Activated CD8-positive, alpha-beta memory T cell treated with anti-CD3 and anti-CD28 coated beads for 36 hours (primary cell): Measurements from ENCODE around the gene ABLIM2. TPM values are rescaled to one million over a fixed set of nuclear protein-coding genes. Genes with fewer than 3 reads are reported as not detected.

Experiments used
- CTCF ChIA-PET: fragments of 350-600 bp; sonication (Branson Sonifier 250); formaldehyde crosslinking; loops from one replicate; lab custom pipeline; 2021; ENCODE audit warnings: antibody characterized with exemption; lab: Charles Lee
- POLR2A ChIA-PET: fragments of 350-600 bp; sonication (Branson Sonifier 250); formaldehyde crosslinking; loops from one replicate; lab custom pipeline; 2021; ENCODE audit warnings: antibody characterized with exemption; lab: Charles Lee
- total RNA-seq, 2 experiments: library from RNA; stranded (reverse); gene quantifications; one replicate each; pipeline ENCODE4 v1.2.3, GENCODE V29; 2021

ABLIM2 gene
- total RNA-seq, 2 experiments from 2014 or later, result 0.32 to 0.63 TPM

DNA sequence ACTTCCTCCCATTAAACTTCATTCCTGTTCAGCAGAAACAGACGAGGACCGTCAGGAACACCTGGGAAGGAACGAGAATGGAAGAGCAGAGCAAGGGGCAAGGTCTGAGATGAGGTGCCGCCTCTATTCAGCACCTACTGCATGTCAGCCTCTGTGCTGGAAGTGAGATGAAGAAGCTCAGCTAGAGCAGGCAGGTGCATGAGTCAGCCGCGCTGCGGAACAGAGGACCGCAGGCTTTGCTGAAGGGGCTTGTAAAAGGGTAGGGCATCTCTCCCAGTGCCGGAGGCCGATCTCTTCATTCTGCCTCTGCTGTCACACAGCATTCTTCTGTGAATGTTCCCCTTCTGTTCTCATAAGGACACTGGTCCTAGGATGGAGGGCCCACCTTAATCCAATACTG lies 6.1 kb upstream of the ABLIM2 start:
- POLR2A ChIA-PET, result no interaction called here

DNA sequence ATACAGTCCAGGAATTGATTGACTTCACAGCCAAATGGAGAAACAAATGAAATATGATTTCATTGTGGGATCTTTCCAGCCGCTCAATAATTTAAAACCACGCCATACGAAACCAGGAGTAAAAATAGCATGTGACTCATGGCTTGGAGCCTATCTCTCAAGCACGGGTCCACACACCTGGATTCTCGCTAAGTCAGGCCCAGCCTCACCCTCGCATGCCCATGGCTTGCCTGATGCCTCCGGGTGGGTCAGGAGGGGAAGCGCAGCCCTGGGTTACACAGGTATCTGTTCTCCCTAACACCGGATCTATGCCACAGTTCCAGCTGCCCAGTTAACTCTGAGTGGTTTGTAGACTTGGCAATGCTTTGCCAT lies 5.6 kb upstream of the ABLIM2 start:
- POLR2A ChIA-PET, result no interaction called here

More for the DNA sequence above, 6.1 kb upstream of the ABLIM2 start:
- CTCF ChIA-PET, result no interaction called here

GRCh38 chr4:8163436-8164193 lies 5.0 kb upstream of the ABLIM2 start:
- ChIA-PET POLR2A (no interaction called here), CTCF (no interaction called here)

More for the DNA sequence above, 5.6 kb upstream of the ABLIM2 start:
- CTCF ChIA-PET, result no interaction called here

DNA sequence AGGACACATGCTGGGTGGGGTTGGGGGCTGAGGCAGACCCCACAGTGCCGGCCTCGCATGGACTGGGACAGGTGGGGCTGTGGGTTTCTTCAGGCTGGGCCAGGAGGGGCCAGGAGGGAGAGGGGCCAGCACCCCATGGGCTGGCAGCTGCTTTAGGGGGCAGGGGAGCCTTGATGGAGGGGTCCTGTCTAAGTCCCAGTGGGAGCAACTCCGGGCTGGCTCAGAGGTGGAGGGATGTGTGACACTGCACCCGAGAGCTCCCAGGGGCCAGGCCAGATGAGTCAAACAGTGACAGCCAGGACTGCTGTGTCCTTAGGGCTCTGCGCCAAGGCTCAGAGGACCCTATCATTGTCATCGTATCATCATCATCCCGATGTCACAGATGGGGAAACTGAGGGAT lies 4.4 kb upstream of the ABLIM2 start:
- POLR2A ChIA-PET, result interaction anchor here (0.7 kb wide), 1 partner anchor 15 kb away, joined by 7 read pairs; no protein-coding TSS in a partner anchor

GRCh38 chr4:8162625-8163024 lies 4.0 kb upstream of the ABLIM2 start:
- ChIA-PET POLR2A (interaction anchor here (0.7 kb wide), 1 partner anchor 15 kb away, joined by 7 read pairs; no protein-coding TSS in a partner anchor), CTCF (no interaction called here)

More for the DNA sequence above, 4.4 kb upstream of the ABLIM2 start:
- CTCF ChIA-PET, result no interaction called here

DNA sequence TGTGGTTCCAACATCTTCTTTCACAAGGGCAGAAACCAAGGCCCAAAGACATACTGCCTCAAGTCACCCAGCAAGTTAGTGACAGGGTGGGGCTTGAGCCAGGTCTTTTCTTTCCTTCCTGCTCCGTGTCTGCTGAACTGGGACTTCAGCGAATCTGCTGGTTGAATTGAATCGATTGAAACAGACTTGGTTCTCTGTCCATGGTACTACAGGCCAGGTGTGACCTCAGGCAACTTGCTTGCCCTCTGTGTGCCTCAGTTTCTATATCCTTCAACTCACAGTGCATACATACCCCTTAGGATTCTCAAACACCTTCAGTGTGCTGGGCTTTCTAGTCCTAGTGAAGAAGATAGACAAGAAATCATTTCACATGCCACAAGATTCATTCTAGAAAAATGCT lies 2.0 kb upstream of the ABLIM2 start:
- ChIA-PET CTCF (no interaction called here), POLR2A (no interaction called here)

DNA sequence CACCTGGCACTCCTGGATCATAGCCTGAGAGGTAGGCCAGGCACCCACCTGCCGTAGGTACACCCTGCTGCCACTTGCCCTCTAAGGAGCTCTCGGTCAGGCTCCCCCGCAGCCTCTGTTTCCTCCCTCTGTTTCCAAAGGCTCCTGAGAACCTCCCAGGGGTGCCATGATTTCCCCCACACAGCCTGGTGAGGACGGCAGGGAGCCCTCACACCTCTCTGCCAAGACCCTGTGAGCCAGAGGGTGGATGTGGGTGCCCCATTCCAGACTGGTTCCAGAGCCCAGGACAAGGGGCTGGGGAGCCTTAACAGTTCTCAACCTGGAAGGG lies 1.6 kb upstream of the ABLIM2 start:
- ChIA-PET CTCF (interaction anchor here (1.2 kb wide), 1 partner anchor 8 kb away, joined by 4 read pairs; no protein-coding TSS in a partner anchor), POLR2A (no interaction called here)

GRCh38 chr4:8159537-8160232 lies 1.1 kb upstream of the ABLIM2 start:
- POLR2A ChIA-PET, result interaction anchor here (0.6 to 1.6 kb wide), 2 partner anchors 40 to 270 kb away, joined by 3 to 4 read pairs; partner anchors contain the start of gene SH3TC1
- CTCF ChIA-PET, result interaction anchor here (1.2 kb wide), 1 partner anchor 9 kb away, joined by 4 read pairs; no protein-coding TSS in a partner anchor

GRCh38 chr4:8157944-8158709 lies 486 bp downstream of the ABLIM2 start:
- ChIA-PET POLR2A (interaction anchor here (0.8 to 1.6 kb wide), 2 partner anchors 41 to 71 kb away, joined by 3 to 4 read pairs; partner anchors contain the start of gene SH3TC1), CTCF (interaction anchor here (1.1 kb wide), 1 partner anchor 10 kb away, joined by 3 read pairs; no protein-coding TSS in a partner anchor)

DNA sequence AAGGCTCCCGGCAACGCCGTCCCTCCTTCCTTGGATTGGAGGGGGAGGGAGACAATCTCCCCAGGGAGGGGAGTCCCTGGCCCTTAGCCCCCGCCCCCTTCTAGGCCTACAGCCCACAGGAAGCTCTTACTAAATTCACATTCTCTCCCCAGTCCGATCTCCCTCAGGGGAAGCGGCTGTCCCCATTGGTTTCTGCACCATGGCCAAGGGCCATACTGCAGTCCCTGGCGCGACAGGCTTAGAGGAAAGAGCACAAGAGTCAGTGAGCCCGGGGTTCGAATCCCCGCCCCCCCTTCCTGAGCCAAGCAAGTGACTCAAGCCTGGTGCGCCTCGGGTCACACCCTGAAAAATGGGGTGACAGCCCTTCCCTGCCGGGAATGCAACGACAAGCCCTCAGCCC lies 1.1 kb downstream of the ABLIM2 start:
- ChIA-PET CTCF (interaction anchor here (1.1 kb wide), 1 partner anchor 11 kb away, joined by 3 read pairs; no protein-coding TSS in a partner anchor), POLR2A (interaction anchor here (0.8 kb wide), 1 partner anchor 71 kb away, joined by 3 read pairs; no protein-coding TSS in a partner anchor)

DNA sequence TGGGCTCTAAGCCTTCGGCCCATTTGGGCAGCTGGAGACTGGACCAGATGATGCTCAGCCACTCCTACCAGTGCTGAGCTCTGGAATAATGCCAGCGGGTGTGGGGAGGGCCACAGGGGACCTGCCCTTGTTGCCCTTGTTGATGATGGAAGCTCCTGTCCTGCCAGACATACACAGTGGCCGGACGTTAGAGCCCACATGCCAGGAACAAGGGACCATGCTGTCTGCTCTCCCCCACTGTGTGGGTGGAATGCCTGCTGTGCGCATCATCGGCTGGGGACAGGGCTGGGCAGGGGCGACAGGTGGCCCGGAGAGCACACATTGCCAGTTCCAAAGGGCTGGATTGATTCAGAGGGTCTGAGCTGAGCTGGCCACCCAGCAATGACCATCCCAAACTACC lies 2.0 kb downstream of the ABLIM2 start:
- CTCF ChIA-PET, result interaction anchor here (1.1 kb wide), 1 partner anchor 12 kb away, joined by 3 read pairs; no protein-coding TSS in a partner anchor

GRCh38 chr4:8155660-8156421 lies 2.8 kb downstream of the ABLIM2 start:
- ChIA-PET CTCF (no interaction called here), POLR2A (no interaction called here)

More for the DNA sequence above, 2.0 kb downstream of the ABLIM2 start:
- POLR2A ChIA-PET, result no interaction called here

DNA sequence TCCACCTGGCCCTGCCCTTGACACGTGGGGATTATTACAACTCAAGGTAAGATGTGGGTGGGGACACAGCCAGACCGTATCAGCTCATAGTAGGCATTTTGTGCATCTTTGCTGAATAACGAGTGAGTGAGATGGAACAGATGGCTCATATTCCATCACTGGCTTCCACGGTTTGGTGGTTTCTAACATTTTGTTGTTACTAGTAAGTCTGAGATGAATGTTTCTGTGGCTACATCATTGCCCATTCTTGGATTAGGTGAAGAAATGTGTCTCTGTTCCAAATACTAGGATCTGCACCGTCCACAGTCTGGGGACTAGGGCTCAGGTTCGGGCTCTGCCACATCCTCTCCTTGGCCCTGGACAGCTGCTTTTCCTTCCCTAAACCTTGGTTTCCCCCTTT lies 3.6 kb downstream of the ABLIM2 start:
- ChIA-PET POLR2A (no interaction called here), CTCF (no interaction called here)

- ChIA-PET POLR2A (no interaction called here), CTCF (interaction anchor here (0.9 kb wide), 1 partner anchor 20 kb away, joined by 3 read pairs; no protein-coding TSS in a partner anchor)
Measured at GRCh38 chr4:8153441-8153840, 5.2 kb downstream of the ABLIM2 start.

- POLR2A ChIA-PET, result no interaction called here
- CTCF ChIA-PET, result interaction anchor here (0.9 kb wide), 1 partner anchor 21 kb away, joined by 3 read pairs; no protein-coding TSS in a partner anchor
Measured at GRCh38 chr4:8152865-8153257, 5.8 kb downstream of the ABLIM2 start.

- POLR2A ChIA-PET, result no interaction called here
Measured at GRCh38 chr4:8152090-8152864, 6.3 kb downstream of the ABLIM2 start.

GRCh38 chr4:8151165-8151650 lies 7.4 kb downstream of the ABLIM2 start:
- ChIA-PET CTCF (no interaction called here), POLR2A (no interaction called here)

More at GRCh38 chr4:8152090-8152864, 6.3 kb downstream of the ABLIM2 start:
- CTCF ChIA-PET, result no interaction called here
